Osteoblast (primary cell): ENCODE measurements around the gene LGALS7B. TPM values are rescaled to one million over a fixed set of nuclear protein-coding genes. Genes with fewer than 3 reads are reported as not detected.
A peak's percentile ranks its signal among the peaks of the same experiment; 100 is the strongest.
"Not testable (repeated sequence)": the region's sequence is repeated elsewhere in the genome, so short reads cannot be mapped to it uniquely, and the experiment has no call there.

Experiments
- DNase-seq: peaks from one replicate; pipeline ENCODE4 v3.0.0; 2011; ENCODE audit warnings: low spot score, mixed read lengths; ENCODE audit not compliant: insufficient read length; ENCODE audit errors: missing footprints
- H2AFZ ChIP-seq: 2 replicates; pipeline ENCODE4 v1.6.0; 2011; ENCODE audit warnings: mild to moderate bottlenecking, low read length
- H3K27ac ChIP-seq: 2 replicates; pipeline ENCODE4 v1.5.1; 2011; ENCODE audit warnings: mild to moderate bottlenecking, low read depth, low read length, moderate library complexity
- H3K27me3 ChIP-seq: 2 replicates; pipeline ENCODE4 v1.6.0; 2012; ENCODE audit warnings: mild to moderate bottlenecking, control low read depth, inconsistent platforms, low read length, moderate library complexity; ENCODE audit not compliant: insufficient read depth
- H3K36me3 ChIP-seq: 2 replicates; pipeline ENCODE4 v1.5.1; 2011; ENCODE audit warnings: mild to moderate bottlenecking, low read length, control low read depth, moderate library complexity; ENCODE audit not compliant: insufficient read depth
- H3K4me1 ChIP-seq: 2 replicates; pipeline ENCODE4 v1.5.1; 2011; ENCODE audit warnings: mild to moderate bottlenecking, low read length, control low read depth, moderate library complexity; ENCODE audit not compliant: insufficient read depth
- H3K4me2 ChIP-seq: 2 replicates; pipeline ENCODE4 v1.6.0; 2011; ENCODE audit warnings: mild to moderate bottlenecking, low read length; ENCODE audit not compliant: insufficient read depth
- H3K4me3 ChIP-seq: fragments of 200-600 bp; sonication (generic); 3 replicates; pipeline ENCODE4 v1.5.1; 2012; ENCODE audit warnings: mild to moderate bottlenecking, low read length, inconsistent platforms; ENCODE audit not compliant: insufficient read depth
- H3K79me2 ChIP-seq: 2 replicates; pipeline ENCODE4 v1.6.0; 2012; ENCODE audit warnings: mild to moderate bottlenecking, low read length, control low read depth, inconsistent platforms; ENCODE audit not compliant: insufficient read depth
- H3K9me3 ChIP-seq: 2 replicates; pipeline ENCODE4 v1.5.1; 2011; ENCODE audit warnings: low read depth, low read length, control low read depth
- H4K20me1 ChIP-seq: 2 replicates; pipeline ENCODE4 v1.6.0; 2012; ENCODE audit warnings: mild to moderate bottlenecking, low read length, control low read depth; ENCODE audit not compliant: insufficient read depth
- CTCF ChIP-seq: IDR thresholded peaks from 2 replicates; pipeline ENCODE4 v1.5.1; 2011; ENCODE audit warnings: mild to moderate bottlenecking, low read depth, low read length, moderate library complexity; ENCODE audit errors: extremely low read depth
- total RNA-seq: library from RNA; depleted of rRNA; stranded (reverse); fragments of >200 nt; gene quantifications from 2 replicates; pipeline ENCODE4 v1.2.3, GENCODE V29; 2012

The LGALS7B gene
- total RNA-seq, 1 donor: not detected

DNA sequence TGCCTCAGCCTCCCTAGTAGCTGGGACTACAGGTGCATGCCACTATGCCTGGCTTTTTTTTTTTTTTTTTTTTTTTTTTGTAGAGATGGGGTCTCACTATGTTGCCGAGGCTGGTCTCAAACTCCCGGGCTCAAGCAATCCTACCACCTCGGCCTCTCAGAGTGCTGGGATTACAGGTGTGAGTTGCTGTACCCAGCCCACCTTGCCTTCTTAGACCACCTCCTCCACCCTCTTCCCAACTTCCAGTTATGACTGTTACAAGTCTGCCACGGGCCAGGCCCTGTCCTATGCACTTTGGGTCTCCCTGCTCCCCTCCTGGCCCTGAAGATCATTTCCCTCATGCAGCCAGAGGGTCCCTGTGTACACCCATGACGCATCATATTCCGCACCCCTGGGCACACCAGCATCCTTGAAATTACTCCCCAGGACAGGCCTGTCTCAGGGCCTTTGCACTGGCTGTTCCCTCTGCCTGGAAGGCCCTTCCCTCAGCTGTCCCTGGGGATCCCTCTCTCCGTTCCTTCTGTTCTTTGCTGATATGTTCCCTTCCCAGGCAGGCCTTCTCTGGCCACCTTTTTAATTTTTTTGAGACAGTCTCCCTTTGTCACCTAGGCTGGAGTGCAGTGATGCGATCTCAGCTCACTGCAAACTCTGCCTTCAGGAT, 20.7 kb downstream of the LGALS7B start:
- Histone ChIP-seq H3K79me2 (no peaks in the 10 kb centered on the region), H3K9me3 (no peaks in the 10 kb centered on the region), H3K4me1 (no peaks in the 10 kb centered on the region), H3K36me3 (no peaks in the 10 kb centered on the region), H3K4me3 (no peak overlapping the region), H4K20me1 (no peaks in the 10 kb centered on the region), H3K27me3 (no peaks in the 10 kb centered on the region), H3K27ac (no peak overlapping the region), H2AFZ (no peak overlapping the region), H3K4me2 (no peak overlapping the region)
- TF ChIP-seq CTCF: no peak
- DNase-seq: peak; percentile 38

DNA sequence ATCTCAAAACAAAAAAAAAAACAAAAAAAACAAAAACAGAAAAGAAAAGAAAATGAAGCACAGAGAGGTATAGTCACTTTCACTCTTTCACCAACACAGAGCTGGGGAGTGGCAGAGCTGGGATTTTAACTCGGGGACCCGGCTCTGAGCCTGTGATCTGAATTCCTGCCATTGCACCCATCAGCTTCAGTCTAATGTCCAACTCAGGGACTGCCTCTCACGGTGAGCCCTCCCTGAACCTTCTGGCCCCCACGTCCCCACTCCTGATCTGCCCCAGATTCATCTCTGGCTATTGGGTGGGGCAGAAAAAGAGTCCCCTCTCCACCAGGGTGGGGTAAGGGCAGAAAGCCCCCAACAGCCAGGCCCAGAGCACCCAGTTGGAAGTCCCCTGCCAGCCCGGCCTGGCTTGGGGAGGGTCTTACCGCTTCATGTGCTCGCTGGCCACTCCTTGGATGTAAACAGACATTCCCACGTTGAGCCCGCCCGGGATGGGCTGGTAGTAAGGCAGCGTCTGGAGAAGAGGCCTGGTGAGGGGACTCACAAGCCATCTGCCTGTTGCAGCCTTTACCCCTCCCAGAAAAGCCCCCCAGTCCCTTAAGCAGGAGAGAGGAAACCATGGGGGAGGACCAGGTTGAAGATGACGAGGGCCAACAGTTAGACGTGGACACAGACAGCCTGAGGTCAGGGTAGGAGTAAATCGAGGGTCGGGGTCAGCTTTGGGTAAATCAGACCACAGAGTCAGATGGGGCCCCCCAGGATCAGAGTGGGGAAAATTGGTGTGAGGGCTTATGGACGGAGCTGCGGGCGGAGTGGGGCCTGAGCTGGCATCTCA, 23.2 kb downstream of the LGALS7B start:
- peak; percentile 68 for DNase-seq
- Histone ChIP-seq H3K27me3 (no peaks in the 10 kb centered on the region), H3K9me3 (no peaks in the 10 kb centered on the region), H2AFZ (no peak overlapping the region), H3K79me2 (no peaks in the 10 kb centered on the region), H3K4me3 (no peak overlapping the region), H4K20me1 (no peaks in the 10 kb centered on the region), H3K27ac (no peak overlapping the region), H3K36me3 (no peaks in the 10 kb centered on the region), H3K4me2 (no peak overlapping the region), H3K4me1 (no peaks in the 10 kb centered on the region)
- no peak for TF ChIP-seq CTCF

- peak; percentile 72 for DNase-seq
- Histone ChIP-seq H3K9me3 (no peaks in the 10 kb centered on the region), H3K4me1 (no peaks in the 10 kb centered on the region), H3K79me2 (no peaks in the 10 kb centered on the region), H3K36me3 (no peaks in the 10 kb centered on the region), H2AFZ (no peak within 1 kb of the TSS), H3K27ac (no peak within 1 kb of the TSS), H3K4me2 (no peak within 1 kb of the TSS), H3K27me3 (no peaks in the 10 kb centered on the region), H3K4me3 (no peak within 1 kb of the TSS), H4K20me1 (no peaks in the 10 kb centered on the region)
- TF ChIP-seq CTCF: no peak
Observed at GRCh38 chr19:38812841-38813320, 23.9 kb downstream of the LGALS7B start, which contains the start of gene LGALS4. Gene LGALS4 (minus strand): TSS chr19:38812945. CDS start chr19:38812886, 59 bp downstream.

GRCh38 chr19:38813323-38813722, 24.3 kb downstream of the LGALS7B start:
- Histone ChIP-seq H3K27me3 (no peaks in the 10 kb centered on the region), H3K27ac (no peak overlapping the region), H3K4me2 (no peak overlapping the region), H3K4me1 (no peaks in the 10 kb centered on the region), H3K4me3 (no peak overlapping the region), H4K20me1 (no peaks in the 10 kb centered on the region), H3K9me3 (no peaks in the 10 kb centered on the region), H2AFZ (no peak overlapping the region), H3K36me3 (no peaks in the 10 kb centered on the region), H3K79me2 (no peaks in the 10 kb centered on the region)
- no peak for DNase-seq
- no peak for TF ChIP-seq CTCF

DNA sequence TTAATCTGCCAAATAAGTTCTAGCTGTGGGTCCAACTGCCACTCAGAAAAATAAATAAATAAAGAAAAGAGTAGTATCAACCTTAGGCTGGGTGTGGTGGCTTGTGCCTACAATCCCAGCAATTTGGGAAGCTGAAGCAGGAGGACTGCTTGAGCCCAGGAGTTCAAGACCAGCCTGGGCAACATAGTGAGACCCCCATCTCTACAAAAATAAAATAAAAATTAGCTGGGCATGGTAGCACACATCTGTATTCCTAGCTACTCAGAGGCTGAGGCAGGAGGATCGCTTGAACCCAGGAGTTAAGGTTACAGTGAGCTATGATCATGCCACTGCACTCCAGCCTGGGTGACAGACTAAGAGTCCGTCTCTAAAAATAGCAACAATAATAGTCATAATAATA, 24.9 kb downstream of the LGALS7B start:
- H3K27ac ChIP-seq: not testable (repeated sequence)

More for the DNA sequence above, 24.9 kb downstream of the LGALS7B start:
- not testable (repeated sequence) for H3K4me2 ChIP-seq, DNase-seq, H3K27me3 ChIP-seq, H4K20me1 ChIP-seq, H3K9me3 ChIP-seq, H3K4me1 ChIP-seq, H3K79me2 ChIP-seq, H3K36me3 ChIP-seq, H3K4me3 ChIP-seq, H2AFZ ChIP-seq
